ENCODE measurements around the gene KRTAP3-2. TPM values are rescaled to one million over a fixed set of nuclear protein-coding genes. Genes with fewer than 3 reads are reported as not detected.

Gene KRTAP3-2
- total RNA-seq, 2 donors from 2014 or later = not detected

DNA sequence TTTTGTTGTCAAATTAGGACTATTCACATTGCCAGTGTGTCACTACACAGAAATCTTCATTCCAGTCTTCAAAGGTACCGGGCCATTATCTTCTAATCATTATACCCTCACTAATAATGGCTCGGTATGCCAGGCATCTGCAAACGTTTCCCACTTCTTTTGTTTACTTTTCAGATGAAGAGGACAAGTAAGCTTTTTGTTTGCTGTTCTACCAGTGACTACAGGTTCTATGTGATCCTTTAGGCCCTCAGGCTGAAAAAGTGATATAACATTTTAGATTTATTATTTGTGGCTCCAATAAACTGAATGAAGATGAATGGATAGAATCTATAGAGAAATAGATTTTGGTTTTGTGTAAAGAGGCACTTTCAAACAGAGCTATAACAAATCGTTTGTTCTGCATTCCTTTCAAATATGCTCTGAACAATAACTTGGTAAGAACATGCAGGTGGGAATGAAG is 9.6 kb upstream of the KRTAP3-2 start:
- intact Hi-C loops (cut with DNase I) = no loop called here
- H3K9ac ChIP-seq (ENCODE audit: low read depth in 2 of 2, low read length in 2 of 2) = no peak overlapping the region
- H3K4me3 ChIP-seq = no peak overlapping the region
- H3K27ac ChIP-seq = no peak overlapping the region
- H3K9me3 ChIP-seq = no peaks in the 10 kb centered on the region
- TF ChIP-seq, protein P1, sequence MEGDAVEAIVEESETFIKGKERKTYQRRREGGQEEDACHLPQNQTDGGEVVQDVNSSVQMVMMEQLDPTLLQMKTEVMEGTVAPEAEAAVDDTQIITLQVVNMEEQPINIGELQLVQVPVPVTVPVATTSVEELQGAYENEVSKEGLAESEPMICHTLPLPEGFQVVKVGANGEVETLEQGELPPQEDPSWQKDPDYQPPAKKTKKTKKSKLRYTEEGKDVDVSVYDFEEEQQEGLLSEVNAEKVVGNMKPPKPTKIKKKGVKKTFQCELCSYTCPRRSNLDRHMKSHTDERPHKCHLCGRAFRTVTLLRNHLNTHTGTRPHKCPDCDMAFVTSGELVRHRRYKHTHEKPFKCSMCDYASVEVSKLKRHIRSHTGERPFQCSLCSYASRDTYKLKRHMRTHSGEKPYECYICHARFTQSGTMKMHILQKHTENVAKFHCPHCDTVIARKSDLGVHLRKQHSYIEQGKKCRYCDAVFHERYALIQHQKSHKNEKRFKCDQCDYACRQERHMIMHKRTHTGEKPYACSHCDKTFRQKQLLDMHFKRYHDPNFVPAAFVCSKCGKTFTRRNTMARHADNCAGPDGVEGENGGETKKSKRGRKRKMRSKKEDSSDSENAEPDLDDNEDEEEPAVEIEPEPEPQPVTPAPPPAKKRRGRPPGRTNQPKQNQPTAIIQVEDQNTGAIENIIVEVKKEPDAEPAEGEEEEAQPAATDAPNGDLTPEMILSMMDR (IDR thresholded peaks at IDR 0.05) = no peak
- no peaks in the 10 kb centered on the region for H3K4me1 ChIP-seq
- H3K27me3 ChIP-seq = no peaks in the 10 kb centered on the region
- no peak for DNase-seq
- H3K36me3 ChIP-seq = no peaks in the 10 kb centered on the region

DNA sequence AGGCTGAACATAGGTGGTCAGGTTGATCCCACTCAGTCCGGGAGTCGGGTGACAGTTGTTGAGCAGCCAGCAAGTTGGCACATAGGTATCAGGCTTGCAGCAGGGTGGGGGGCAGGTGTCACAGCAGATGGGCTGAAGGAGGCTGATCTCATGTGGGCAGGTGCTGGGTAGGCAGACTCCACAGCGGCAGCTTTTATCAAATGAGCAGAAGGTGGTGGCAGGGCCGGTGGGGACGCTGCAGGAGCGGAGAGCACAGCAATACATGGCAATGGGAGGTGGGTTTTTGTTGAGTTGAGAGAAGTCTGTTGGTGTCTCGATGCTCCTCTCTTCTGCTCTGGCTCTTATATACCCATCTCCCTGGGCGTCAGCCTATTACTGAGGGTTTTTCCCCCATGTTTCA is 9.1 kb upstream of the KRTAP3-2 start, which contains the start of gene KRTAP3-1:
TSS of gene KRTAP3-1 (minus strand) at position 318 of the 400 bp plus-strand sequence. CDS start at position 264, 54 bp downstream.
- no peak within 1 kb of the TSS for H3K27ac ChIP-seq
- H3K4me1 ChIP-seq = no peaks in the 10 kb centered on the region
- intact Hi-C loops (cut with DNase I) = no loop called here
- no peaks in the 10 kb centered on the region for H3K36me3 ChIP-seq
- no peak within 1 kb of the TSS for H3K9ac ChIP-seq (ENCODE audit: low read depth in 2 of 2, low read length in 2 of 2)
- H3K4me3 ChIP-seq = no peak within 1 kb of the TSS
- H3K9me3 ChIP-seq = no peaks in the 10 kb centered on the region
- no peaks in the 10 kb centered on the region for H3K27me3 ChIP-seq
- TF ChIP-seq, protein P1 (IDR thresholded peaks at IDR 0.05) = no peak
- no peak for DNase-seq

DNA sequence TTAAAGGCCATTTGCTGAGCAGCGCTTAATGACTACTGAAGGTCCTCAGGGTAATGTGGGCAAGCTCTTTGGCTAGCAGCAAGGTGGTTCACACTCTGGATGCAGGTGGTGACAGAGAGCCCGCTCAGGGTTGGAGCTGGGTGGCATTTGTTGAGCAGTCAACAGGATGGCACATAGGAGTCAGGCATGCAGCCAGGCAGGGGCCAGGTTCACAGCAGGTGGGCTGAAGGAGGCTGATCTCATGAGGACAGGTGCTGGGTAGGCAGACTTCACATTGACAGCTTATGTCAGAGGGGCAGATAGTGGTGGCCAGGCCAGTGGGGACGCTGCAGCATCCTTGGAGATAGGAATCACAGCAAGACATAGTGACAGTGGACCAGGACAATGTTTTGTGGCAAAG is 4.7 kb upstream of the KRTAP3-2 start:
- Histone ChIP-seq H3K9me3 (no peaks in the 10 kb centered on the region), H3K27me3 (no peaks in the 10 kb centered on the region), H3K4me1 (no peaks in the 10 kb centered on the region), H3K9ac (ENCODE audit: low read depth in 2 of 2, low read length in 2 of 2) (no peak overlapping the region), H3K4me3 (no peak overlapping the region), H3K27ac (no peak overlapping the region), H3K36me3 (no peaks in the 10 kb centered on the region)
- intact Hi-C loops (cut with DNase I) = no loop called here
- DNase-seq = no peak
- TF ChIP-seq, protein P1 (IDR thresholded peaks at IDR 0.05) = no peak

DNA sequence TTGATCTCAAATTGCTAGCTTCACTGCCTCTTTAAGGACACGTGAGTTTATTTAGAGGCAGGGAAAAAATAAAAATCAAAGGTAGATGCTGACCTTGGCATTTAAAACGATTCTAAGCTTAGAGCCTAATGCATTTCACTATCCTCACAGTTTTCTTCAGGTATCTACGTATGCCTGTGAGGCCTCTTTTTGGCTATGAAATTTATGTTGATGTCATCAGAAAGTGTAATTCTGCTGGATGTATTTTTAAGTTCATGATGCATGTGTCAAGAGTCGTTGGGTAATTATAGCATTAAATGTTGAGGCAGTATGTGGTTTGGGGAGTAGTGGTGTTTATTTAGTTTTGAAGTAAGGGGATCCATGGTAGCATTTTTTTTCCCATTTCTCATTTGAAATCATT is 4.2 kb upstream of the KRTAP3-2 start:
- H3K4me3 ChIP-seq = no peak overlapping the region
- H3K27me3 ChIP-seq = no peaks in the 10 kb centered on the region
- intact Hi-C loops (cut with DNase I) = no loop called here
- H3K9ac ChIP-seq (ENCODE audit: low read depth in 2 of 2, low read length in 2 of 2) = no peak overlapping the region
- no peak for DNase-seq
- H3K9me3 ChIP-seq = no peaks in the 10 kb centered on the region
- H3K36me3 ChIP-seq = no peaks in the 10 kb centered on the region
- H3K4me1 ChIP-seq = no peaks in the 10 kb centered on the region
- TF ChIP-seq, protein P1 (IDR thresholded peaks at IDR 0.05) = no peak
- no peak overlapping the region for H3K27ac ChIP-seq

DNA sequence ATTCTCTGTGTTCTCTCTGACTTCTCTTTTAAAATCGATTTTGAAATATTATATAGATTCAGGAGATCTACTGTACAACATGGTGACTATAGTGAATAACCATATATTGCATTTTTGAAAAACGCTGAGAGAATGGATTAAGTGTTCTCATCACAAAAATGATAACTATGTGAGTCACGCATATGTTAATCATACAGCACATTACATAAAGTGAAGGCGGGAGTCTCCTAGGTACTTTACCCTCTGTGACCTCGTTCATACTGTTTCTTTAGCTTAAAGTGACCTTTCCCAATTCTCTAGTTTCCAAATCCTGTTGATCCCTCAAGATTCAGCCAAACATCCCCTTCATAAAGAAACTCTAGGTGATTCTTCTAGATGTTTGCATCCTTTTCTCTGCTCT is 3.1 kb upstream of the KRTAP3-2 start:
- DNase-seq = no peak
- no peaks in the 10 kb centered on the region for H3K27me3 ChIP-seq
- TF ChIP-seq, protein P1 (IDR thresholded peaks at IDR 0.05) = no peak

More for the DNA sequence above, 3.1 kb upstream of the KRTAP3-2 start:
- no peak overlapping the region for H3K9ac ChIP-seq (ENCODE audit: low read depth in 2 of 2, low read length in 2 of 2)
- no peak overlapping the region for H3K27ac ChIP-seq
- no peak overlapping the region for H3K4me3 ChIP-seq
- H3K9me3 ChIP-seq = no peaks in the 10 kb centered on the region
- H3K36me3 ChIP-seq = no peaks in the 10 kb centered on the region
- no peaks in the 10 kb centered on the region for H3K4me1 ChIP-seq
- intact Hi-C loops (cut with DNase I) = no loop called here
